ENCODE results near the gene ARRDC3. TPM values are rescaled to one million over a fixed set of nuclear protein-coding genes. Genes with fewer than 3 reads are reported as not detected.
"Not testable (repeated sequence)": the region's sequence is repeated elsewhere in the genome, so short reads cannot be mapped to it uniquely, and the experiment has no call there.

Gene ARRDC3
- total RNA-seq, 1 experiment from 2014 or later: 33.0 TPM

DNA sequence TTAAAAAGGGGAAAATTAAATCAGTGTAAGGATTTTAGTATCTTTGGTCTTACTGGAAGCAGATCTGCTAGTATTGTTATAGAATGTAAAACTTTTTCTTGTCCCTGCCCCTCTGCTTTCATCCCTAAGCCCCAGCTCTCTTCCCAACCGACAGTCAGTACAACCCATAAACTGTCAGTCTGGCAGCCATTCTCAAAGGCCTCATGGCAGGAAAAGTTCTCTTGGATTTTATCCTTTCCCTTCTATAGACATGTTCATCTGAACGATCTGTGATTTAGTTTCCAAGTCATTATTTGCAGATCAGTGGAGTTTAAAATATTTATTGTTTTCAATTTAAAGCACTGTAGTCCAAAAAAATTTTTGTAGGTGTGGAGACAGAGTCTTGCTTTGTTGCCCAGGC, 39.2 kb downstream of the ARRDC3 start:
- ATAC-seq (no peak), DNase-seq (ENCODE audit: low read depth, low spot score) (no peak)
- ChIA-PET POLR2A (no interaction called here), CTCF (no interaction called here)
- H3K9me3 ChIP-seq (ENCODE audit: control insufficient read depth, insufficient read depth, low read depth, low read length): no peaks in the 10 kb centered on the region
- TF ChIP-seq, protein P1, sequence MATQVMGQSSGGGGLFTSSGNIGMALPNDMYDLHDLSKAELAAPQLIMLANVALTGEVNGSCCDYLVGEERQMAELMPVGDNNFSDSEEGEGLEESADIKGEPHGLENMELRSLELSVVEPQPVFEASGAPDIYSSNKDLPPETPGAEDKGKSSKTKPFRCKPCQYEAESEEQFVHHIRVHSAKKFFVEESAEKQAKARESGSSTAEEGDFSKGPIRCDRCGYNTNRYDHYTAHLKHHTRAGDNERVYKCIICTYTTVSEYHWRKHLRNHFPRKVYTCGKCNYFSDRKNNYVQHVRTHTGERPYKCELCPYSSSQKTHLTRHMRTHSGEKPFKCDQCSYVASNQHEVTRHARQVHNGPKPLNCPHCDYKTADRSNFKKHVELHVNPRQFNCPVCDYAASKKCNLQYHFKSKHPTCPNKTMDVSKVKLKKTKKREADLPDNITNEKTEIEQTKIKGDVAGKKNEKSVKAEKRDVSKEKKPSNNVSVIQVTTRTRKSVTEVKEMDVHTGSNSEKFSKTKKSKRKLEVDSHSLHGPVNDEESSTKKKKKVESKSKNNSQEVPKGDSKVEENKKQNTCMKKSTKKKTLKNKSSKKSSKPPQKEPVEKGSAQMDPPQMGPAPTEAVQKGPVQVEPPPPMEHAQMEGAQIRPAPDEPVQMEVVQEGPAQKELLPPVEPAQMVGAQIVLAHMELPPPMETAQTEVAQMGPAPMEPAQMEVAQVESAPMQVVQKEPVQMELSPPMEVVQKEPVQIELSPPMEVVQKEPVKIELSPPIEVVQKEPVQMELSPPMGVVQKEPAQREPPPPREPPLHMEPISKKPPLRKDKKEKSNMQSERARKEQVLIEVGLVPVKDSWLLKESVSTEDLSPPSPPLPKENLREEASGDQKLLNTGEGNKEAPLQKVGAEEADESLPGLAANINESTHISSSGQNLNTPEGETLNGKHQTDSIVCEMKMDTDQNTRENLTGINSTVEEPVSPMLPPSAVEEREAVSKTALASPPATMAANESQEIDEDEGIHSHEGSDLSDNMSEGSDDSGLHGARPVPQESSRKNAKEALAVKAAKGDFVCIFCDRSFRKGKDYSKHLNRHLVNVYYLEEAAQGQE (IDR thresholded peaks at IDR 0.05; ENCODE audit: insufficient read depth in 1 of 2, low read depth in 2 of 2, low read length in 1 of 2): no peak
- TF ChIP-seq POLR2AphosphoS5 (IDR thresholded peaks at IDR 0.05; ENCODE audit: low read depth, low read length) (no peak), TCF7L2 (IDR thresholded peaks at IDR 0.05; ENCODE audit: low read depth, low read length) (no peak), SIN3A (IDR thresholded peaks at IDR 0.05; ENCODE audit: borderline replicate concordance, insufficient read depth, low read depth, low read length) (no peak)
- TF ChIP-seq, protein P2, sequence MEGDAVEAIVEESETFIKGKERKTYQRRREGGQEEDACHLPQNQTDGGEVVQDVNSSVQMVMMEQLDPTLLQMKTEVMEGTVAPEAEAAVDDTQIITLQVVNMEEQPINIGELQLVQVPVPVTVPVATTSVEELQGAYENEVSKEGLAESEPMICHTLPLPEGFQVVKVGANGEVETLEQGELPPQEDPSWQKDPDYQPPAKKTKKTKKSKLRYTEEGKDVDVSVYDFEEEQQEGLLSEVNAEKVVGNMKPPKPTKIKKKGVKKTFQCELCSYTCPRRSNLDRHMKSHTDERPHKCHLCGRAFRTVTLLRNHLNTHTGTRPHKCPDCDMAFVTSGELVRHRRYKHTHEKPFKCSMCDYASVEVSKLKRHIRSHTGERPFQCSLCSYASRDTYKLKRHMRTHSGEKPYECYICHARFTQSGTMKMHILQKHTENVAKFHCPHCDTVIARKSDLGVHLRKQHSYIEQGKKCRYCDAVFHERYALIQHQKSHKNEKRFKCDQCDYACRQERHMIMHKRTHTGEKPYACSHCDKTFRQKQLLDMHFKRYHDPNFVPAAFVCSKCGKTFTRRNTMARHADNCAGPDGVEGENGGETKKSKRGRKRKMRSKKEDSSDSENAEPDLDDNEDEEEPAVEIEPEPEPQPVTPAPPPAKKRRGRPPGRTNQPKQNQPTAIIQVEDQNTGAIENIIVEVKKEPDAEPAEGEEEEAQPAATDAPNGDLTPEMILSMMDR (IDR thresholded peaks at IDR 0.05): no peak
- H3K4me1 ChIP-seq (ENCODE audit: control insufficient read depth, insufficient read depth, low read length): no peaks in the 10 kb centered on the region; the same call in 1 of the 2 replicates
- BruUV-seq (replicated peaks): no TSS peak
- no peak overlapping the region for H3K4me3 ChIP-seq (ENCODE audit: low read depth in 2 of 2, low read length in 2 of 2)
- H3K36me3 ChIP-seq (ENCODE audit: control insufficient read depth, insufficient read depth, low read length): no peaks in the 10 kb centered on the region
- no peak overlapping the region for H3K27ac ChIP-seq (ENCODE audit: low read length)
- H3K27me3 ChIP-seq (ENCODE audit: control insufficient read depth, insufficient read depth, low read length): no peaks in the 10 kb centered on the region
- in situ Hi-C loops (cut with HindIII; ENCODE audit: low pct_unique_long_range_greater_than_20kb, low sequenced_read_pairs) (no loop called here), intact Hi-C loops (cut with micrococcal nuclease; ENCODE audit: unreplicated experiment) (no loop called here)

DNA sequence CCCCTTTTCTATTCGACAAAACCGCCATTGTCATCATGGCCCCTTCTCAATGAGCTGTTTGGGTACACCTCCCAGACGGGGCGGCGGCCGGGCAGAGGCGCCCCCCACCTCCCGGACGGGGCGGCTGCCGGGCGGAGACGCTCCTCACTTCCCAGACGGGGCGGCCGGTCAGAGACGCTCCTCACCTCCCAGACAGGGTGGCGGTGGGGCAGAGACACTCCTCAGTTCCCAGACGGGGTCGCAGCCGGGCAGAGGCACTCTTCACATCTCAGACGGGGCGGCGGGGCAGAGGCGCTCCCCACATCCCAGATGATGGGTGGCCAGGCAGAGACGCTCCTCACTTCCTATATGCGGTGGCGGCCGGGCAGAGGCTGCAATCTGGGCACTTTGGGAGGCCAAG, 40.2 kb downstream of the ARRDC3 start:
- H3K27ac ChIP-seq (ENCODE audit: low read length); ATAC-seq; H3K36me3 ChIP-seq (ENCODE audit: control insufficient read depth, insufficient read depth, low read length); H3K4me1 ChIP-seq (ENCODE audit: control insufficient read depth, insufficient read depth, low read length); BruUV-seq (replicated peaks); in situ Hi-C loops (cut with HindIII; ENCODE audit: low pct_unique_long_range_greater_than_20kb, low sequenced_read_pairs); intact Hi-C loops (cut with micrococcal nuclease; ENCODE audit: unreplicated experiment); H3K4me3 ChIP-seq (ENCODE audit: low read depth in 2 of 2, low read length in 2 of 2); DNase-seq (ENCODE audit: low read depth, low spot score); H3K27me3 ChIP-seq (ENCODE audit: control insufficient read depth, insufficient read depth, low read length); CTCF ChIA-PET; POLR2A ChIA-PET; H3K9me3 ChIP-seq (ENCODE audit: control insufficient read depth, insufficient read depth, low read depth, low read length): not testable (repeated sequence)

DNA sequence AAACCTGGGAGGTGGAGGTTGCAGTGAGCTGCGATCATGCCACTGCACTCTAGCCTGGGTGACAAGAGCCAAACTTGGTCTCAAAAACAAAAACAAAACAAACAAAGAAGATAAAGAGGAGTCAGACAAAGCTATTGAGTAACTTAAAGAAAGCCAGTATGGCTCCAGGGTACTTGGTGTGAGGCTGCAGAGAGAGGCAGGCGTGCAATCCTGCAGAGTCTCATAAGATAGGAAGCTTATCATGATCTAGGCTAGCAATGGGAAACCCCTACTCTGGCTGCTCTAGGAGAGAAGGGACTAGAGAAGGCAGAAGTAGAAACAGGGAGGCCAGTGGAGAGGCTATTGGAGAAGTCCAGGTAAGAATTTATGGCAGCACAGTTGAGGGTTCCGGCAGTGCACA, 42.0 kb downstream of the ARRDC3 start:
- in situ Hi-C loops (cut with HindIII; ENCODE audit: low pct_unique_long_range_greater_than_20kb, low sequenced_read_pairs): no loop called here

More for the DNA sequence above, 42.0 kb downstream of the ARRDC3 start:
- H3K9me3 ChIP-seq (ENCODE audit: control insufficient read depth, insufficient read depth, low read depth, low read length): no peaks in the 10 kb centered on the region
- H3K27me3 ChIP-seq (ENCODE audit: control insufficient read depth, insufficient read depth, low read length): no peaks in the 10 kb centered on the region
- BruUV-seq (replicated peaks): no TSS peak
- no peaks in the 10 kb centered on the region; the same call in 1 of the 2 replicates for H3K4me1 ChIP-seq (ENCODE audit: control insufficient read depth, insufficient read depth, low read length)
- TF ChIP-seq SIN3A (IDR thresholded peaks at IDR 0.05; ENCODE audit: borderline replicate concordance, insufficient read depth, low read depth, low read length): no peak
- CTCF ChIA-PET: no interaction called here
- intact Hi-C loops (cut with micrococcal nuclease; ENCODE audit: unreplicated experiment): no loop called here
- H3K4me3 ChIP-seq (ENCODE audit: low read depth in 2 of 2, low read length in 2 of 2): no peak overlapping the region
- H3K36me3 ChIP-seq (ENCODE audit: control insufficient read depth, insufficient read depth, low read length): no peaks in the 10 kb centered on the region
- peak; percentile 53; the same call in 1 of the 2 replicates for ATAC-seq
- no peak overlapping the region for H3K27ac ChIP-seq (ENCODE audit: low read length)
- DNase-seq (ENCODE audit: low read depth, low spot score): no peak
- POLR2A ChIA-PET: interaction anchor here (0.5 kb wide), 1 partner anchor 21 kb away, joined by 3 read pairs; no protein-coding TSS in a partner anchor
